GM18951 (cell line): ENCODE measurements around the gene DHDDS.
"Not testable (repeated sequence)": the region's sequence is repeated elsewhere in the genome, so short reads cannot be mapped to it uniquely, and the experiment has no call there.

Experiments
- POLR2A ChIP-seq: IDR thresholded peaks from 4 replicates; pipeline ENCODE4 v1.6.1; 2011; ENCODE audit warnings: mild to moderate bottlenecking; ENCODE audit not compliant: insufficient read length, insufficient read depth; ENCODE audit errors: extremely low read depth
- in situ Hi-C: fragments of 300-500 bp; cut with MboI; formaldehyde crosslinking; loops from one replicate; pipeline ENCODE4 v1.12.0; 2022; ENCODE audit warnings: low sequenced_read_pairs, mixed read lengths, inconsistent platforms; ENCODE audit not compliant: unreplicated experiment

The DHDDS gene, protein sequence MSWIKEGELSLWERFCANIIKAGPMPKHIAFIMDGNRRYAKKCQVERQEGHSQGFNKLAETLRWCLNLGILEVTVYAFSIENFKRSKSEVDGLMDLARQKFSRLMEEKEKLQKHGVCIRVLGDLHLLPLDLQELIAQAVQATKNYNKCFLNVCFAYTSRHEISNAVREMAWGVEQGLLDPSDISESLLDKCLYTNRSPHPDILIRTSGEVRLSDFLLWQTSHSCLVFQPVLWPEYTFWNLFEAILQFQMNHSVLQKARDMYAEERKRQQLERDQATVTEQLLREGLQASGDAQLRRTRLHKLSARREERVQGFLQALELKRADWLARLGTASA

DNA sequence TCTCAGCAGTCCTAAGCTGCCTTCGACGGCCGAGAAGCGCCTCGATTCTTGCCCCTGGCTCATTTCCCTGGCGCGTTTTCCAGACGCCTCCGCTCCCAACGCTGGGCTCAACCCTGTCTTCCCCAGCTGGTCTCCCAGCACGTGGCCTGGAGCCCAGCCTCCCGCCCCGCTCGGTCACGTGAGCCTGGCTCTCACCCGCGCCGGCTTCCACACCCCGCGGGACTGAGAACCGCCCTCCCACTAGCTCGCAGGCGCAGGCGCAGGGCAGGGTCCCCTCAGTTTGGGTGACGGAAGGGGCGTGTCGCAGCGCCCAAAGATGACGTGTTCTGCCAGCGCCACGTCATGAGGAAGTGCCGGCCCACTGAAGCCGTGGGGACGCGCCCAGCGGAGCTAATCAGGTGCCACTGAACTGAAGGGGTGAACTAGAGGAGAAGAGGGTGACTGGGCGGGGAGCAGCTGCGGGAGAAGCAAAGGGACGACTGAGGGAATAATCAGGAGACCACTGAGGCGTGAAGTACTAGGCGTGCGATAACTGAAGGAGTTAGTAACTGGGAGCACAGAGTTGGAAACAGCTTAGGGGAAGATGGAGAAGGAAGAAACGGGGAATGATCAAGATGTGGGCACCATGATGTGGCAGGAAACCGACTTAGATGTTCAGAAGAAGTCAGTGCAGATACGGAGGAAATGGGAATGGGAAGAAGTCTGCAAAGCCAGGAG is at the start of gene DHDDS:
Gene DHDDS (plus strand): TSS at position 343 of the 717 bp plus-strand sequence. CDS start 625 bp downstream, outside the sequence.
- peak; percentile 88 for TF ChIP-seq POLR2A

GRCh38 chr1:26384076-26384475 is 48.0 kb upstream of the DHDDS start:
- in situ Hi-C loops = no loop called here
- TF ChIP-seq POLR2A = no peak

More for the DNA sequence above, at the start of gene DHDDS:
- in situ Hi-C loops = no loop called here

GRCh38 chr1:26385063-26385462 is 47.1 kb upstream of the DHDDS start:
- in situ Hi-C loops = not testable (repeated sequence)

DNA sequence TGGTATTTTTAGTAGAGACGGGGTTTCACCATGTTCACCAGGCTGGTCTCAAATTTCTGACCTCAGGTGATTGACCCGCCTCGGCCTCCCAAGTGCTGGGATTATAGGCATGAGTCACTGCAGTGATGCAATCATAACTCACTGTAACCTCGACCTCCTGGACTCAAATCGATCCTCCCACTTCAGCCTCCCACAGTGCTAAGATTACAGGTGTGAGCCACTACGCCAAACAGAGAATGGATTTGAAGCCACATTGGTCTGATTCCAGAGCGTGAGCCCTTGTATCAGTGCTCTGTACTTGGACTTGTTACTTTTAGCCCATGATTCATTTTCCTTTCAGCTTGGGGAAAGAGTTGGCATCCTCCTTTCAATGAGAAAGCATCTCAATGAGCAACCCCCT is 44.7 kb upstream of the DHDDS start:
- no peak for TF ChIP-seq POLR2A
- in situ Hi-C loops = no loop called here

- in situ Hi-C loops = no loop called here
- no peak for TF ChIP-seq POLR2A
Measured at GRCh38 chr1:26388791-26389445, 43.2 kb upstream of the DHDDS start.

- in situ Hi-C loops = no loop called here
- TF ChIP-seq POLR2A = no peak
Measured at GRCh38 chr1:26389604-26390247, 42.4 kb upstream of the DHDDS start.

DNA sequence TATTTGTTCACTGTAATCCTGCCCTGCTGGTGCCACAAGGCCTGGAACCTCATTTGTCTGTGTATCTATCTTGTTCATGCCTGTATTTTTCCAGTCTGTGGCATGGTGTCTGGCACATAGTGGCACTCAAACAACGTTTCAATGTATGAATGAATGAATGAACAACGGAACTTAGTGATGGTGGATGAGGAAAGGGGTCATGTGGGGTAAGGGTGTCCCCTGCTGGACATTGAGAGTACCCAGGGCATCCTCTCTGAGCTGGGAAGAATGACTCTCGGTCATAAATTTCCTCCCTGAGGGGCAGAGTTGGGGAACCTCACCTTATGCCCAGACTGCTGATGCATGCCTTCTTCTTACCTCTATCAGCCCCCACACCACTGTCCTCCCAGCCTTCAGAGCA is 40.7 kb upstream of the DHDDS start:
- no peak for TF ChIP-seq POLR2A
- in situ Hi-C loops = no loop called here

GRCh38 chr1:26395754-26396153 is 36.4 kb upstream of the DHDDS start:
- no peak for TF ChIP-seq POLR2A
- in situ Hi-C loops = no loop called here

GRCh38 chr1:26399034-26399433 is 33.1 kb upstream of the DHDDS start:
- in situ Hi-C loops = no loop called here
- TF ChIP-seq POLR2A = no peak

GRCh38 chr1:26401891-26402290 is 30.2 kb upstream of the DHDDS start:
- in situ Hi-C loops = no loop called here
- TF ChIP-seq POLR2A = no peak

GRCh38 chr1:26403656-26404055 is 28.5 kb upstream of the DHDDS start:
- no peak for TF ChIP-seq POLR2A
- in situ Hi-C loops = no loop called here

GRCh38 chr1:26404641-26405040 is 27.5 kb upstream of the DHDDS start:
- no peak for TF ChIP-seq POLR2A
- in situ Hi-C loops = no loop called here

DNA sequence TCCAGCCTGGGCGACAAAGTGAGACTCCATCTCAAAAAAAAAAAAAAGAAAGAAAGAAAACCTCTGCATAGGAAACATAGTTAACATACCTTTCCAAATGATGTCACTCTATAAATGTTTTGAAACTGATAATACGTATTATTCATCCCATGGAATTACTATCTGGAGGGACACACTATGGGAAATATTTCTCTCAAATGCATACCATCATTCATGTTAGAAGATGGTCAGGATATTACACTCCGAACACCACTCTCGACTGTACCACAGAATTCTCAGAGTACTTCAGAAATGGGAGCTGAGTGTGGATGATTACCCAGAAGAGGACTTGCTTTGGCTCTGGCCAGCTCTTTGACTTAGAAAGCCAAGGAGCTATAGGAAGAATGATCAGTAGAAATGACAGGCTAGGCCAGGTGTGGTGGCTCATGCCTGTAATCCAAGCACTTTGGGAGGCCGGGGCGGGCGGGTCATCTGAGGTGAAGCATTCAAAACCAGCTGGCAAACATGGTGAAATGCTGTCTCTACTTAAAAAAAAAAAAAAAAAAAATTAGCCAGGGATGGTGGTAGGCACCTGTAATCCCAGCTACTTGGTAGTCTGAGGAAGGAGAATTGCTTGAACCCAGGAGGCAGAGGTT is 26.7 kb upstream of the DHDDS start:
- no peak for TF ChIP-seq POLR2A
- in situ Hi-C loops = no loop called here

GRCh38 chr1:26408604-26409003 is 23.5 kb upstream of the DHDDS start:
- in situ Hi-C loops = no loop called here
- TF ChIP-seq POLR2A = no peak
